GM12878 (cell line): ENCODE results near the gene SLC6A17. TPM values are rescaled to one million over a fixed set of nuclear protein-coding genes. Genes with fewer than 3 reads are reported as not detected.

Experiments used
- ATAC-seq: fragments of 200-7000 bp; cut with Tn5 transposase; 3 replicates; pipeline ENCODE4 v1.9.1; 2020; ENCODE audit warnings: mild to moderate bottlenecking, moderate library complexity
- BruUV-seq: library from RNA; stranded (reverse); fragments of 400-500 nt; replicated peaks from 2 replicates; lab custom pipeline; 2021; lab: Mats Ljungman, UMichigan
- CTCF ChIA-PET: fragments of 300-600 bp; sonication (Branson Sonifier 250); formaldehyde crosslinking; extraction: SDS; loops from one replicate; lab custom pipeline; 2021; ENCODE audit warnings: inconsistent platforms; lab: Yijun Ruan, JAX
- POLR2A ChIA-PET: fragments of 350-600 bp; formaldehyde crosslinking; extraction: SDS; loops from one replicate; lab custom pipeline; 2021; ENCODE audit warnings: inconsistent platforms; lab: Charles Lee
- RAD21 ChIA-PET: fragments of 300-600 bp; sonication (Branson Sonifier 250); formaldehyde crosslinking; loops from one replicate; lab custom pipeline; 2023; ENCODE audit warnings: antibody characterized with exemption; ENCODE audit not compliant: unreplicated experiment; lab: Charles Lee
- SMC1A ChIA-PET: fragments of 300-600 bp; sonication (Branson Sonifier 250); formaldehyde crosslinking; loops from one replicate; lab custom pipeline; 2023; ENCODE audit not compliant: unreplicated experiment, uncharacterized antibody; lab: Charles Lee
- DNase-seq: peaks from one replicate; pipeline ENCODE4 v3.0.0-alpha.2; 2011; ENCODE audit warnings: low read depth, low spot score
- FAIRE-seq: peaks from 3 replicates; lab custom pipeline; 2011; peaks lifted over from hg19 to GRCh38; lab: Jason Lieb, UNC
- H2AFZ ChIP-seq: 2 replicates; pipeline ENCODE4 v1.6.0; 2011; ENCODE audit warnings: low read depth, low read length, control low read depth; ENCODE audit not compliant: control insufficient read depth
- H3K27ac ChIP-seq: 2 replicates; pipeline ENCODE4 v1.5.1; 2011; ENCODE audit warnings: control low read depth; ENCODE audit not compliant: control insufficient read depth, insufficient read depth
- H3K27me3 ChIP-seq, 2 experiments: replicated peaks in 1 of 2; 2 replicates each; pipeline versions ENCODE4 v1.6.0 to v1.6.1; 2011; ENCODE audit warnings: low read length in 1 of 2; ENCODE audit not compliant: control insufficient read depth in 2 of 2, insufficient read depth in 2 of 2
- H3K36me3 ChIP-seq, 2 experiments: 2 replicates each; pipeline ENCODE4 v1.5.1; 2011; ENCODE audit warnings: low read length in 1 of 2; ENCODE audit not compliant: control insufficient read depth in 2 of 2, insufficient read depth in 2 of 2
- H3K4me1 ChIP-seq: 2 replicates; pipeline ENCODE4 v1.6.1; 2011; ENCODE audit warnings: mild to moderate bottlenecking, low read length, moderate library complexity, mixed read lengths; ENCODE audit not compliant: control insufficient read depth, insufficient read depth
- H3K4me2 ChIP-seq: 2 replicates; pipeline ENCODE4 v1.6.0; 2011; ENCODE audit warnings: control low read depth; ENCODE audit not compliant: control insufficient read depth, insufficient read depth
- H3K4me3 ChIP-seq: fragments of 200-600 bp; sonication (generic); 2 replicates; pipeline ENCODE4 v1.5.1; 2016
- H3K79me2 ChIP-seq: 2 replicates; pipeline ENCODE4 v1.6.0; 2011; ENCODE audit warnings: low read length; ENCODE audit not compliant: control insufficient read depth, insufficient read depth
- H3K9ac ChIP-seq: 2 replicates; pipeline ENCODE4 v1.8.0; 2011; ENCODE audit warnings: low read length, control low read depth, mixed read lengths; ENCODE audit not compliant: control insufficient read depth, insufficient read depth
- H3K9me3 ChIP-seq: replicated peaks from 3 replicates; pipeline ENCODE4 v1.5.1; 2011; ENCODE audit warnings: mild to moderate bottlenecking, low read length; ENCODE audit not compliant: control insufficient read depth, insufficient read depth
- H4K20me1 ChIP-seq: 2 replicates; pipeline ENCODE4 v1.6.0; 2011; ENCODE audit not compliant: control insufficient read depth, insufficient read depth
- BACH1 ChIP-seq: fragments of 450-650 bp; IDR thresholded peaks from 2 replicates; pipeline ENCODE4 v1.6.1; 2017; ENCODE audit warnings: mild to moderate bottlenecking, borderline replicate concordance
- CBFB ChIP-seq: IDR thresholded peaks from 2 replicates; pipeline ENCODE4 v1.6.1; 2016; ENCODE audit warnings: antibody characterized with exemption, low read depth
- CBX3 ChIP-seq: fragments of 200-600 bp; sonication (generic); IDR thresholded peaks from 2 replicates; pipeline ENCODE4 v1.6.1; 2016; ENCODE audit warnings: low read depth, borderline replicate concordance
- CEBPB ChIP-seq, 2 experiments: fragments of 150-350 bp in 1 of 2; IDR thresholded peaks; 2 replicates each; pipeline ENCODE4 v1.6.1; 2012 to 2014; ENCODE audit warnings: low read depth in 2 of 2, low read length in 2 of 2, borderline replicate concordance in 1 of 2, inconsistent platforms in 1 of 2
- CREM ChIP-seq: IDR thresholded peaks from 2 replicates; pipeline ENCODE4 v1.6.1; 2014; ENCODE audit warnings: antibody characterized with exemption, low read depth
- FOXM1 ChIP-seq: IDR thresholded peaks from 2 replicates; pipeline ENCODE4 v1.6.1; 2012; ENCODE audit warnings: low read depth, mild to moderate bottlenecking, inconsistent platforms, low read length, moderate library complexity
- HDAC2 ChIP-seq: fragments of 200-600 bp; sonication (generic); IDR thresholded peaks from 2 replicates; pipeline ENCODE4 v1.6.1; 2017
- IRF4 ChIP-seq: IDR thresholded peaks from 2 replicates; pipeline ENCODE4 v1.6.1; 2011; ENCODE audit warnings: low read depth, low read length
- KAT2A ChIP-seq: conservative IDR thresholded peaks from 2 replicates; pipeline ENCODE4 v1.6.1; 2011; ENCODE audit warnings: low read depth, low read length; ENCODE audit not compliant: control insufficient read depth
- POLR2AphosphoS2 ChIP-seq: IDR thresholded peaks from 2 replicates; pipeline ENCODE4 v1.6.1; 2011; ENCODE audit warnings: low read depth, mild to moderate bottlenecking, low read length, improper control_type of control experiment, moderate library complexity
- SMARCA5 ChIP-seq: fragments of 450-650 bp; IDR thresholded peaks from 2 replicates; pipeline ENCODE4 v1.6.1; 2017; ENCODE audit warnings: mild to moderate bottlenecking
- SP1 ChIP-seq: IDR thresholded peaks from one replicate; pipeline ENCODE4 v1.6.1; 2011; ENCODE audit warnings: low read depth, low read length
- ZSCAN29 ChIP-seq: fragments of 450-650 bp; IDR thresholded peaks from 2 replicates; pipeline ENCODE4 v1.6.1; 2017; ENCODE audit warnings: mild to moderate bottlenecking, moderate library complexity
- WGBS: methylation state at CpG from one replicate; pipeline ENCODE4 v1.1.6; 2016; ENCODE audit warnings: low lambda C conversion rate; ENCODE audit not compliant: insufficient replicate concordance, insufficient coverage; ENCODE audit errors: missing lambda C conversion rate; 5-methylcytosine and 5-hydroxymethylcytosine counted together
- in situ Hi-C: fragments of 300-500 bp; cut with MboI; formaldehyde crosslinking; loops from 9 replicates; pipeline ENCODE4 v1.14.3; 2018; ENCODE audit warnings: mixed read lengths
- intact Hi-C: fragments of 100-400 bp; cut with micrococcal nuclease; formaldehyde crosslinking; loops from one replicate; pipeline ENCODE4 v1.14.2; 2022; ENCODE audit not compliant: unreplicated experiment
- polyA plus RNA-seq, 11 experiments: library from polyadenylated mRNA; depleted of rRNA in 4 of 11; unstranded in 6 of 11; stranded (reverse) in 5 of 11; fragments of >200 nt; fragmentation: Nextera tagmentation in 4 of 11; fragmentation: Illumina TruSeq in 1 of 11; extraction: Ambion mirVana in 4 of 11; extraction: Trizol in 1 of 11; gene quantifications; 1 replicate in 1 of 11; 2 replicates in 10 of 11; pipeline versions ENCODE4 v1.2.1 to v1.2.3, GENCODE V29; 2011 to 2016; ENCODE audit warnings: inconsistent platforms in 2 of 11, missing spikeins in 2 of 11, low read depth in 1 of 11
- total RNA-seq, 4 experiments: library from RNA; depleted of rRNA in 3 of 4; stranded (reverse); fragments of >200 nt in 3 of 4; fragmentation: Illumina TruSeq in 1 of 4; extraction: Trizol in 1 of 4; gene quantifications; 2 replicates each; pipeline versions ENCODE4 v1.2.1 to v1.2.3, GENCODE V29; 2013 to 2021
- TF ChIP-seq, protein P1 (sequence below): fragments of 450-650 bp; IDR thresholded peaks from 2 replicates; pipeline ENCODE4 v1.6.1; 2018; ENCODE audit warnings: mild to moderate bottlenecking, low read depth, moderate library complexity; ENCODE audit not compliant: partially characterized antibody
- TF ChIP-seq, protein P2 (sequence below): IDR thresholded peaks from 2 replicates; pipeline ENCODE4 v1.6.1; 2011; ENCODE audit warnings: low read depth, low read length, improper control_type of control experiment, borderline replicate concordance

Gene SLC6A17
- total and polyA plus RNA-seq, 10 of the 15 experiments (the other 5 are each of a cell fraction or from before 2014, with no cell fraction given), result not detected

DNA sequence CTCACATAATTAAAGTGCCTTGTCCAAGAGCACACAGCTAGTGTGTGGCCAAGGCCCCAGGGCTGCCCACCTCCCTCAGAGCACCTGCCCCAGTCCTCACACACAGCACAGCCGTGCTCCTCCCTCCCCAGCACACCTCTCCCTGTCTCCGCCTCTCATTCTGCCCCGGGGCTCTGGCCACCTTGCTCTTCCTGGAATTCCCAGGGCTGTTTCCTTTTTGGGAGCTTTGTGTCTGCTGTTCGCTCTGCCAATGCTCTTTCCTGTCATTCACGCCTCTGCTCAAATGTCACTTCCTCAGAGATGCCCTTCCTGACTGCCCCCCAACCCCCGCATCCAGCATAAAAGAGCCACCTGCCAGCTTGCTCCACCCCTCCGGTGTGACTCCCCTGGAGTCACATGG is 13.3 kb downstream of the SLC6A17 start:
- ATAC-seq (no peak), FAIRE-seq (no peak), DNase-seq (no peak)
- H3K9me3 ChIP-seq, result no peaks in the 10 kb centered on the region
- no peaks in the 10 kb centered on the region for H3K36me3 ChIP-seq
- peaks cover 0 to 4% of the 10 kb centered on the region in 2 experiments; a peak in 3 of 4 replicates for H3K27me3 ChIP-seq
- no peak overlapping the region for H3K4me2 ChIP-seq
- BruUV-seq, result no TSS peak
- ChIA-PET RAD21 (no interaction called here), SMC1A (interaction anchor here (0.6 kb wide), 1 partner anchor 320 kb away, joined by 3 read pairs; no protein-coding TSS in a partner anchor), CTCF (no interaction called here), POLR2A (interaction anchor here (0.6 kb wide), 1 partner anchor 11 kb away, joined by 3 read pairs; no protein-coding TSS in a partner anchor)
- 9% methylated on average over 7 of the region's 7 CpGs for WGBS
- no peak overlapping the region for H2AFZ ChIP-seq
- H3K27ac ChIP-seq, result no peak overlapping the region
- no peaks in the 10 kb centered on the region for H3K4me1 ChIP-seq
- H3K79me2 ChIP-seq, result no peaks in the 10 kb centered on the region
- no peaks in the 10 kb centered on the region for H4K20me1 ChIP-seq
- in situ Hi-C loops (no loop called here), intact Hi-C loops (no loop called here)
- no peak overlapping the region for H3K4me3 ChIP-seq
- TF ChIP-seq BACH1 (no peak), CBX3 (no peak), IRF4 (no peak), CBFB (no peak)
- no peak overlapping the region for H3K9ac ChIP-seq

DNA sequence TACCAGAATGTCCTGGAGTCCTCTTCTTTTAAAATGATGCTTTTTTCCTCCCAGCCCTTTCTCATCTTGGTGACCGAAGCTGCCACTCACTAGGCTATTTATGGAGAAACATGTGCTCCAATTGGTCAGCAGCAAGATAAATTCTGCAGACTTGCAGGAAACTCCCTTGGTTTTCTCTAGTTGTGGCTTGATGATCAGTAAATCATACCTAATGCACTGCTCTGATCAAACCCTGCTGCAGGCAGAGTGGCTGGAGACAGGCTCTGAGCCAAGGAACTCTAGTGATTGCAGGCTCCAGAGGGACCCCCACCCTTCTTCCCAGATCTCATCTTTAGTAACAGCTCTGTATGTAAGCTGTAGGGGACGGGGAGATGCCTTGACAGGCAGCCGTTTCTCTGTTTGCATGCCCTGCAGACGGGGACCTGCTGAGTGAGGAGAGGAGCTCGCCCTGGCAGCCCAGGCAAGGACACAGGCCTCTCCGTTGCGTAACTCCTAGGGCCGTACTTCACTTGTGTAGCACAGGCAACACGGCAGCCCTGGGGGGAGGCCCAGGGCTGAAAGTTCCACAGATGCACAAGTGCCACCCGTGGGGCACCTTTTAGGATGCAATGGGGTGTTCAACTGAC is 14.5 kb downstream of the SLC6A17 start:
- Histone ChIP-seq H3K9ac (no peak overlapping the region), H3K36me3 (no peaks in the 10 kb centered on the region), H3K27me3 (peaks cover 0 to 4% of the 10 kb centered on the region in 2 experiments; a peak in 2 of 4 replicates), H3K9me3 (no peaks in the 10 kb centered on the region), H3K79me2 (no peaks in the 10 kb centered on the region), H2AFZ (no peak overlapping the region), H3K4me2 (no peak overlapping the region), H3K4me1 (no peaks in the 10 kb centered on the region), H4K20me1 (no peaks in the 10 kb centered on the region), H3K27ac (no peak overlapping the region), H3K4me3 (no peak overlapping the region)
- SMC1A ChIA-PET, result no interaction called here
- in situ Hi-C loops, result no loop called here
- POLR2A ChIA-PET, result no interaction called here
- no peak for FAIRE-seq
- no TSS peak for BruUV-seq
- WGBS, result 20% methylated on average over 10 of the region's 10 CpGs
- no peak for ATAC-seq
- CTCF ChIA-PET, result no interaction called here
- intact Hi-C loops, result no loop called here
- RAD21 ChIA-PET, result no interaction called here
- no peak for DNase-seq
- TF ChIP-seq CEBPB (IDR thresholded peaks at IDR 0.05; ENCODE audit: borderline replicate concordance in 1 of 2, low read depth in 2 of 2, low read length in 2 of 2) (no peak), SMARCA5 (no peak), ZSCAN29 (no peak), CREM (no peak), SP1 (no peak), HDAC2 (no peak), POLR2AphosphoS2 (no peak), KAT2A (no peak), FOXM1 (no peak)
- TF ChIP-seq, protein P1, sequence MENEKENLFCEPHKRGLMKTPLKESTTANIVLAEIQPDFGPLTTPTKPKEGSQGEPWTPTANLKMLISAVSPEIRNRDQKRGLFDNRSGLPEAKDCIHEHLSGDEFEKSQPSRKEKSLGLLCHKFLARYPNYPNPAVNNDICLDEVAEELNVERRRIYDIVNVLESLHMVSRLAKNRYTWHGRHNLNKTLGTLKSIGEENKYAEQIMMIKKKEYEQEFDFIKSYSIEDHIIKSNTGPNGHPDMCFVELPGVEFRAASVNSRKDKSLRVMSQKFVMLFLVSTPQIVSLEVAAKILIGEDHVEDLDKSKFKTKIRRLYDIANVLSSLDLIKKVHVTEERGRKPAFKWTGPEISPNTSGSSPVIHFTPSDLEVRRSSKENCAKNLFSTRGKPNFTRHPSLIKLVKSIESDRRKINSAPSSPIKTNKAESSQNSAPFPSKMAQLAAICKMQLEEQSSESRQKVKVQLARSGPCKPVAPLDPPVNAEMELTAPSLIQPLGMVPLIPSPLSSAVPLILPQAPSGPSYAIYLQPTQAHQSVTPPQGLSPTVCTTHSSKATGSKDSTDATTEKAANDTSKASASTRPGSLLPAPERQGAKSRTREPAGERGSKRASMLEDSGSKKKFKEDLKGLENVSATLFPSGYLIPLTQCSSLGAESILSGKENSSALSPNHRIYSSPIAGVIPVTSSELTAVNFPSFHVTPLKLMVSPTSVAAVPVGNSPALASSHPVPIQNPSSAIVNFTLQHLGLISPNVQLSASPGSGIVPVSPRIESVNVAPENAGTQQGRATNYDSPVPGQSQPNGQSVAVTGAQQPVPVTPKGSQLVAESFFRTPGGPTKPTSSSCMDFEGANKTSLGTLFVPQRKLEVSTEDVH, result no peak
- TF ChIP-seq, protein P2, sequence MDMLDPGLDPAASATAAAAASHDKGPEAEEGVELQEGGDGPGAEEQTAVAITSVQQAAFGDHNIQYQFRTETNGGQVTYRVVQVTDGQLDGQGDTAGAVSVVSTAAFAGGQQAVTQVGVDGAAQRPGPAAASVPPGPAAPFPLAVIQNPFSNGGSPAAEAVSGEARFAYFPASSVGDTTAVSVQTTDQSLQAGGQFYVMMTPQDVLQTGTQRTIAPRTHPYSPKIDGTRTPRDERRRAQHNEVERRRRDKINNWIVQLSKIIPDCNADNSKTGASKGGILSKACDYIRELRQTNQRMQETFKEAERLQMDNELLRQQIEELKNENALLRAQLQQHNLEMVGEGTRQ, result no peak
